ENCODE measurements around the gene ARL10. TPM values are rescaled to one million over a fixed set of nuclear protein-coding genes. Genes with fewer than 3 reads are reported as not detected.
A peak's percentile ranks its signal among the peaks of the same experiment; 100 is the strongest.
"Not testable (repeated sequence)": the region's sequence is repeated elsewhere in the genome, so short reads cannot be mapped to it uniquely, and the experiment has no call there.

The ARL10 gene
- total and polyA plus RNA-seq, 2 donors from 2014 or later = 2.9 to 6.2 TPM

- Histone ChIP-seq H3K27me3 (ENCODE audit: control insufficient read depth, insufficient read depth, low read length) (no peaks in the 10 kb centered on the region), H3K9ac (ENCODE audit: low read length in 3 of 3) (no peak overlapping the region), H3K36me3 (ENCODE audit: control insufficient read depth in 2 of 3, insufficient read depth in 3 of 3, low read length in 3 of 3) (peaks cover 0 to 8% (median 0%) of the 10 kb centered on the region in 3 donors), H3K27ac (ENCODE audit: low read depth in 2 of 2, low read length in 2 of 2) (no peak overlapping the region), H3K4me3 (ENCODE audit: low read length in 3 of 3) (no peak overlapping the region), H3K4me1 (ENCODE audit: control insufficient read depth in 2 of 3, insufficient read depth in 2 of 3, low read depth in 1 of 3, low read length in 3 of 3) (no peaks in the 10 kb centered on the region), H3K9me3 (ENCODE audit: control insufficient read depth in 2 of 3, insufficient read depth in 1 of 3, low read length in 3 of 3) (no peaks in the 10 kb centered on the region)
- DNase-seq = no peak
- intact Hi-C loops (cut with DNase I) = no loop called here
- FAIRE-seq = no peak
- TF ChIP-seq CTCF (IDR thresholded peaks at IDR 0.05; ENCODE audit: borderline replicate concordance, extremely low read depth, insufficient read depth) = no peak
These were observed 41.3 kb downstream of the ARL10 start for GRCh38 chr5:176406436-176407052.

- no peak overlapping the region for H3K4me3 ChIP-seq (ENCODE audit: low read length in 3 of 3)
- peak overlapping the region in 1 of 2 donors; percentile 7 for H3K27ac ChIP-seq (ENCODE audit: low read depth in 2 of 2, low read length in 2 of 2)
- no peak for TF ChIP-seq CTCF (IDR thresholded peaks at IDR 0.05; ENCODE audit: borderline replicate concordance, extremely low read depth, insufficient read depth)
- FAIRE-seq (no peak), DNase-seq (no peak)
- H3K4me1 ChIP-seq (ENCODE audit: control insufficient read depth in 2 of 3, insufficient read depth in 2 of 3, low read depth in 1 of 3, low read length in 3 of 3) = no peaks in the 10 kb centered on the region
- no peaks in the 10 kb centered on the region for H3K9me3 ChIP-seq (ENCODE audit: control insufficient read depth in 2 of 3, insufficient read depth in 1 of 3, low read length in 3 of 3)
- no peaks in the 10 kb centered on the region for H3K27me3 ChIP-seq (ENCODE audit: control insufficient read depth, insufficient read depth, low read length)
- H3K9ac ChIP-seq (ENCODE audit: low read length in 3 of 3) = no peak overlapping the region
- H3K36me3 ChIP-seq (ENCODE audit: control insufficient read depth in 2 of 3, insufficient read depth in 3 of 3, low read length in 3 of 3) = peaks cover 0 to 8% (median 0%) of the 10 kb centered on the region in 3 donors
- intact Hi-C loops (cut with DNase I) = no loop called here
These were observed 42.4 kb downstream of the ARL10 start for GRCh38 chr5:176407456-176408251.

DNA sequence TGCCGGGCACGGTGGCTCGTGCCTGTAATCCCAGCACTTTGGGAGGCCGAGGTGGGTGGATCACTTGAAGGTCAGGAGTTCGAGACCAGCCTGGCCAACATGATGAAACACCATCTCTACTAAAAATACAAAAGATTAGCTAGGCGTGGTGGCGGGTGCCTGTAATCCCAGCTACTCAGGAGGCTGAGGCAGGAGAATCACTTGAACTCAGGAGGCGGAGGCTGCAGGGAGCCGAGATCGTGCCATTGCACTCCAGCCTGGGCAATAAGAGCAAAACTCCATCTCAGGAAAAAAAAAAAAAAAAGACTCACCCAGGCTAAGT lies 42.9 kb downstream of the ARL10 start:
- H3K4me3 ChIP-seq (ENCODE audit: low read length in 3 of 3); DNase-seq; H3K27me3 ChIP-seq (ENCODE audit: control insufficient read depth, insufficient read depth, low read length); H3K9ac ChIP-seq (ENCODE audit: low read length in 3 of 3); FAIRE-seq; H3K9me3 ChIP-seq (ENCODE audit: control insufficient read depth in 2 of 3, insufficient read depth in 1 of 3, low read length in 3 of 3); H3K27ac ChIP-seq (ENCODE audit: low read depth in 2 of 2, low read length in 2 of 2); intact Hi-C loops (cut with DNase I); H3K36me3 ChIP-seq (ENCODE audit: control insufficient read depth in 2 of 3, insufficient read depth in 3 of 3, low read length in 3 of 3); H3K4me1 ChIP-seq (ENCODE audit: control insufficient read depth in 2 of 3, insufficient read depth in 2 of 3, low read depth in 1 of 3, low read length in 3 of 3): not testable (repeated sequence)

GRCh38 chr5:176408590-176408989 lies 43.3 kb downstream of the ARL10 start:
- no peaks in the 10 kb centered on the region for H3K4me1 ChIP-seq (ENCODE audit: control insufficient read depth in 2 of 3, insufficient read depth in 2 of 3, low read depth in 1 of 3, low read length in 3 of 3)
- H3K27me3 ChIP-seq (ENCODE audit: control insufficient read depth, insufficient read depth, low read length) = no peaks in the 10 kb centered on the region
- H3K36me3 ChIP-seq (ENCODE audit: control insufficient read depth in 2 of 3, insufficient read depth in 3 of 3, low read length in 3 of 3) = peaks cover 0 to 8% (median 0%) of the 10 kb centered on the region in 3 donors
- DNase-seq (no peak), FAIRE-seq (no peak)
- no peak overlapping the region for H3K27ac ChIP-seq (ENCODE audit: low read depth in 2 of 2, low read length in 2 of 2)
- H3K4me3 ChIP-seq (ENCODE audit: low read length in 3 of 3) = no peak overlapping the region
- TF ChIP-seq CTCF (IDR thresholded peaks at IDR 0.05; ENCODE audit: borderline replicate concordance, extremely low read depth, insufficient read depth) = no peak
- intact Hi-C loops (cut with DNase I) = no loop called here
- H3K9ac ChIP-seq (ENCODE audit: low read length in 3 of 3) = no peak overlapping the region
- H3K9me3 ChIP-seq (ENCODE audit: control insufficient read depth in 2 of 3, insufficient read depth in 1 of 3, low read length in 3 of 3) = no peaks in the 10 kb centered on the region

Measured in kidney (tissue), 14 donors.